ENCODE data around the gene ATF7.

GRCh38 chr12:53664936-53665335, 38.8 kb upstream of the ATF7 start:
- TF ChIP-seq IRF9 (tag; IDR thresholded peaks at IDR 0.05), result no peak
- TF ChIP-seq ZNF347 (CRISPR knock-in tag; IDR thresholded peaks at IDR 0.05; ENCODE audit: low read depth), result no peak
- no peak for TF ChIP-seq CTCF (IDR thresholded peaks at IDR 0.05 in 2 of 3, conservative IDR thresholded peaks at IDR 0.05 in 1 of 3; ENCODE audit: insufficient read depth in 2 of 3, low read depth in 1 of 3, low read length in 3 of 3)
- no peak for TF ChIP-seq RFX7 (CRISPR knock-in tag; IDR thresholded peaks at IDR 0.05)

Measured in K562 (cell line).